Vagina (tissue), 2 donors: ENCODE data around the gene NABP2.

Experiments
- CTCF ChIP-seq, 3 experiments: fragments of 450-650 bp in 2 of 3; fragments of 200-600 bp in 1 of 3; sonication (generic) in 1 of 3; IDR thresholded peaks; one replicate each; pipeline ENCODE4 v1.5.1; 2017 to 2019; ENCODE audit warnings: antibody characterized with exemption in 3 of 3, mild to moderate bottlenecking in 2 of 3, moderate library complexity in 2 of 3
- POLR2AphosphoS5 ChIP-seq, 2 donors: sonication (generic); formaldehyde crosslinking; IDR thresholded peaks; one replicate each; pipeline ENCODE4 v1.9.0; 2017; ENCODE audit warnings: antibody characterized with exemption in 2 of 2, mild to moderate bottlenecking in 2 of 2, low read depth in 1 of 2; ENCODE audit not compliant: insufficient read depth in 1 of 2

GRCh38 chr12:56221232-56221756 is 2.8 kb upstream of the NABP2 start:
- TF ChIP-seq CTCF (IDR thresholded peaks at IDR 0.05) (no peak), POLR2AphosphoS5 (IDR thresholded peaks at IDR 0.05; ENCODE audit: insufficient read depth in 1 of 2, low read depth in 1 of 2) (no peak)
